ENCODE results near the gene ABHD5.

The ABHD5 gene

GRCh38 chr3:43759297-43759782 lies 68.6 kb downstream of the ABHD5 start:
- DNase-seq, result no peak

- DNase-seq, result no peak
Observed at GRCh38 chr3:43759938-43760337, 69.2 kb downstream of the ABHD5 start.

- DNase-seq, result no peak
Observed at GRCh38 chr3:43760938-43761337, 70.2 kb downstream of the ABHD5 start.

- DNase-seq, result no peak
Observed at GRCh38 chr3:43762451-43762850, 71.7 kb downstream of the ABHD5 start.

- peak; percentile 8 for DNase-seq
Observed at GRCh38 chr3:43764056-43764455, 73.3 kb downstream of the ABHD5 start.

- peak; percentile 12 for DNase-seq
Observed at GRCh38 chr3:43764471-43764870, 73.7 kb downstream of the ABHD5 start.

GRCh38 chr3:43765521-43765971 lies 74.8 kb downstream of the ABHD5 start:
- DNase-seq, result no peak

GRCh38 chr3:43766672-43767465 lies 76.1 kb downstream of the ABHD5 start:
- DNase-seq, result no peak

- no peak for DNase-seq
Observed at GRCh38 chr3:43768381-43768973, 77.7 kb downstream of the ABHD5 start.

GRCh38 chr3:43769097-43769884 lies 78.6 kb downstream of the ABHD5 start:
- peak; percentile 68 for DNase-seq

- no peak for DNase-seq
Observed at GRCh38 chr3:43769885-43770425, 79.2 kb downstream of the ABHD5 start.

- peak; percentile 5 for DNase-seq
Observed at GRCh38 chr3:43770426-43771103, 79.8 kb downstream of the ABHD5 start.

GRCh38 chr3:43771610-43772009 lies 80.9 kb downstream of the ABHD5 start:
- DNase-seq, result no peak

- DNase-seq, result no peak
Observed at GRCh38 chr3:43773273-43774094, 82.7 kb downstream of the ABHD5 start.

GRCh38 chr3:43774799-43775198 lies 84.1 kb downstream of the ABHD5 start:
- no peak for DNase-seq

- DNase-seq, result no peak
Observed at GRCh38 chr3:43776101-43776500, 85.4 kb downstream of the ABHD5 start.

- no peak for DNase-seq
Observed at GRCh38 chr3:43779850-43780249, 89.1 kb downstream of the ABHD5 start.

GRCh38 chr3:43782541-43782940 lies 91.8 kb downstream of the ABHD5 start:
- DNase-seq, result no peak

Measured in COR-L47 (cell line).